Measurements from ENCODE around the gene RPS10. TPM values are rescaled to one million over a fixed set of nuclear protein-coding genes. Genes with fewer than 3 reads are reported as not detected.

RPS10 gene
- total and polyA plus RNA-seq, 2 experiments from 2014 or later = 1,755 to 2,175 TPM

DNA sequence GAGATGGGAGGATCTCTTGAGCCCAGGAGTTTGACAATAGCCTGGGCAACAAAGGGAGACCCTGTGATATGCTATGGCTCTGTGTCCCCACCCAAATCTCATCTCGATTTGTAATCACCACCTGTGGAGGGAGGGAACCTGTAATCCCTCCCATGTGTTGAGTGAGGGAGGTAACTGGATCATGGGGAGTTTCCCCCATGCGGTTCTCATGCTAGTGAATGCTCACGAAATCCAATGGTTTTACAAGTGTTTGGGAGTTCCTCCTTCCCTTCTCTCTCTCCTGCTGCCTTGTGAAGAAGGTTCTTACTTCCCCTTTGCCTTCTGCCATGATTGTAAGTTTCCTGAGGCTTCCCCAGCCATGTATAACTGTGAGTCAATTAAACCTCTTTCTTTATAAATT is 36.8 kb downstream of the RPS10 start (continued):
- TF ChIP-seq, protein P1, sequence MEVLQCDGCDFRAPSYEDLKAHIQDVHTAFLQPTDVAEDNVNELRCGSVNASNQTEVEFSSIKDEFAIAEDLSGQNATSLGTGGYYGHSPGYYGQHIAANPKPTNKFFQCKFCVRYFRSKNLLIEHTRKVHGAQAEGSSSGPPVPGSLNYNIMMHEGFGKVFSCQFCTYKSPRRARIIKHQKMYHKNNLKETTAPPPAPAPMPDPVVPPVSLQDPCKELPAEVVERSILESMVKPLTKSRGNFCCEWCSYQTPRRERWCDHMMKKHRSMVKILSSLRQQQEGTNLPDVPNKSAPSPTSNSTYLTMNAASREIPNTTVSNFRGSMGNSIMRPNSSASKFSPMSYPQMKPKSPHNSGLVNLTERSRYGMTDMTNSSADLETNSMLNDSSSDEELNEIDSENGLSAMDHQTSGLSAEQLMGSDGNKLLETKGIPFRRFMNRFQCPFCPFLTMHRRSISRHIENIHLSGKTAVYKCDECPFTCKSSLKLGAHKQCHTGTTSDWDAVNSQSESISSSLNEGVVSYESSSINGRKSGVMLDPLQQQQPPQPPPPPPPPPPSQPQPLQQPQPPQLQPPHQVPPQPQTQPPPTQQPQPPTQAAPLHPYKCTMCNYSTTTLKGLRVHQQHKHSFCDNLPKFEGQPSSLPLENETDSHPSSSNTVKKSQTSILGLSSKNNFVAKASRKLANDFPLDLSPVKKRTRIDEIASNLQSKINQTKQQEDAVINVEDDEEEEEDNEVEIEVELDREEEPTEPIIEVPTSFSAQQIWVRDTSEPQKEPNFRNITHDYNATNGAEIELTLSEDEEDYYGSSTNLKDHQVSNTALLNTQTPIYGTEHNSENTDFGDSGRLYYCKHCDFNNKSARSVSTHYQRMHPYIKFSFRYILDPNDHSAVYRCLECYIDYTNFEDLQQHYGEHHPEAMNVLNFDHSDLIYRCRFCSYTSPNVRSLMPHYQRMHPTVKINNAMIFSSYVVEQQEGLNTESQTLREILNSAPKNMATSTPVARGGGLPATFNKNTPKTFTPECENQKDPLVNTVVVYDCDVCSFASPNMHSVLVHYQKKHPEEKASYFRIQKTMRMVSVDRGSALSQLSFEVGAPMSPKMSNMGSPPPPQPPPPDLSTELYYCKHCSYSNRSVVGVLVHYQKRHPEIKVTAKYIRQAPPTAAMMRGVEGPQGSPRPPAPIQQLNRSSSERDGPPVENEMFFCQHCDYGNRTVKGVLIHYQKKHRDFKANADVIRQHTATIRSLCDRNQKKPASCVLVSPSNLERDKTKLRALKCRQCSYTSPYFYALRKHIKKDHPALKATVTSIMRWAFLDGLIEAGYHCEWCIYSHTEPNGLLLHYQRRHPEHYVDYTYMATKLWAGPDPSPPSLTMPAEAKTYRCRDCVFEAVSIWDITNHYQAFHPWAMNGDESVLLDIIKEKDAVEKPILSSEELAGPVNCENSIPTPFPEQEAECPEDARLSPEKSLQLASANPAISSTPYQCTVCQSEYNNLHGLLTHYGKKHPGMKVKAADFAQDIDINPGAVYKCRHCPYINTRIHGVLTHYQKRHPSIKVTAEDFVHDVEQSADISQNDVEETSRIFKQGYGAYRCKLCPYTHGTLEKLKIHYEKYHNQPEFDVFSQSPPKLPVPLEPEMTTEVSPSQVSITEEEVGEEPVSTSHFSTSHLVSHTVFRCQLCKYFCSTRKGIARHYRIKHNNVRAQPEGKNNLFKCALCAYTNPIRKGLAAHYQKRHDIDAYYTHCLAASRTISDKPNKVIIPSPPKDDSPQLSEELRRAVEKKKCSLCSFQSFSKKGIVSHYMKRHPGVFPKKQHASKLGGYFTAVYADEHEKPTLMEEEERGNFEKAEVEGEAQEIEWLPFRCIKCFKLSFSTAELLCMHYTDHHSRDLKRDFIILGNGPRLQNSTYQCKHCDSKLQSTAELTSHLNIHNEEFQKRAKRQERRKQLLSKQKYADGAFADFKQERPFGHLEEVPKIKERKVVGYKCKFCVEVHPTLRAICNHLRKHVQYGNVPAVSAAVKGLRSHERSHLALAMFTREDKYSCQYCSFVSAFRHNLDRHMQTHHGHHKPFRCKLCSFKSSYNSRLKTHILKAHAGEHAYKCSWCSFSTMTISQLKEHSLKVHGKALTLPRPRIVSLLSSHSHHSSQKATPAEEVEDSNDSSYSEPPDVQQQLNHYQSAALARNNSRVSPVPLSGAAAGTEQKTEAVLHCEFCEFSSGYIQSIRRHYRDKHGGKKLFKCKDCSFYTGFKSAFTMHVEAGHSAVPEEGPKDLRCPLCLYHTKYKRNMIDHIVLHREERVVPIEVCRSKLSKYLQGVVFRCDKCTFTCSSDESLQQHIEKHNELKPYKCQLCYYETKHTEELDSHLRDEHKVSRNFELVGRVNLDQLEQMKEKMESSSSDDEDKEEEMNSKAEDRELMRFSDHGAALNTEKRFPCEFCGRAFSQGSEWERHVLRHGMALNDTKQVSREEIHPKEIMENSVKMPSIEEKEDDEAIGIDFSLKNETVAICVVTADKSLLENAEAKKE (CRISPR knock-in tag; IDR thresholded peaks at IDR 0.05) = no peak
- no peak for TF ChIP-seq CREB1 (CRISPR knock-in tag; IDR thresholded peaks at IDR 0.05; ENCODE audit: low read depth)
- no peak for TF ChIP-seq EZH2 (IDR thresholded peaks at IDR 0.05; ENCODE audit: low read depth, unreplicated experiment)
- TF ChIP-seq NANOG (IDR thresholded peaks at IDR 0.05; ENCODE audit: borderline replicate concordance) = no peak
- no peak for TF ChIP-seq ZNF331 (CRISPR knock-in tag; IDR thresholded peaks at IDR 0.05; ENCODE audit: low read depth)
- TF ChIP-seq ZNF114 (CRISPR knock-in tag; IDR thresholded peaks at IDR 0.05) = no peak
- TF ChIP-seq, protein P2, sequence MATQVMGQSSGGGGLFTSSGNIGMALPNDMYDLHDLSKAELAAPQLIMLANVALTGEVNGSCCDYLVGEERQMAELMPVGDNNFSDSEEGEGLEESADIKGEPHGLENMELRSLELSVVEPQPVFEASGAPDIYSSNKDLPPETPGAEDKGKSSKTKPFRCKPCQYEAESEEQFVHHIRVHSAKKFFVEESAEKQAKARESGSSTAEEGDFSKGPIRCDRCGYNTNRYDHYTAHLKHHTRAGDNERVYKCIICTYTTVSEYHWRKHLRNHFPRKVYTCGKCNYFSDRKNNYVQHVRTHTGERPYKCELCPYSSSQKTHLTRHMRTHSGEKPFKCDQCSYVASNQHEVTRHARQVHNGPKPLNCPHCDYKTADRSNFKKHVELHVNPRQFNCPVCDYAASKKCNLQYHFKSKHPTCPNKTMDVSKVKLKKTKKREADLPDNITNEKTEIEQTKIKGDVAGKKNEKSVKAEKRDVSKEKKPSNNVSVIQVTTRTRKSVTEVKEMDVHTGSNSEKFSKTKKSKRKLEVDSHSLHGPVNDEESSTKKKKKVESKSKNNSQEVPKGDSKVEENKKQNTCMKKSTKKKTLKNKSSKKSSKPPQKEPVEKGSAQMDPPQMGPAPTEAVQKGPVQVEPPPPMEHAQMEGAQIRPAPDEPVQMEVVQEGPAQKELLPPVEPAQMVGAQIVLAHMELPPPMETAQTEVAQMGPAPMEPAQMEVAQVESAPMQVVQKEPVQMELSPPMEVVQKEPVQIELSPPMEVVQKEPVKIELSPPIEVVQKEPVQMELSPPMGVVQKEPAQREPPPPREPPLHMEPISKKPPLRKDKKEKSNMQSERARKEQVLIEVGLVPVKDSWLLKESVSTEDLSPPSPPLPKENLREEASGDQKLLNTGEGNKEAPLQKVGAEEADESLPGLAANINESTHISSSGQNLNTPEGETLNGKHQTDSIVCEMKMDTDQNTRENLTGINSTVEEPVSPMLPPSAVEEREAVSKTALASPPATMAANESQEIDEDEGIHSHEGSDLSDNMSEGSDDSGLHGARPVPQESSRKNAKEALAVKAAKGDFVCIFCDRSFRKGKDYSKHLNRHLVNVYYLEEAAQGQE (IDR thresholded peaks at IDR 0.05; ENCODE audit: unreplicated experiment) = no peak
- TF ChIP-seq POLR2AphosphoS5 (IDR thresholded peaks at IDR 0.05; ENCODE audit: low read depth) = no peak
- no peak for TF ChIP-seq EZH2phosphoT487 (IDR thresholded peaks at IDR 0.05; ENCODE audit: unreplicated experiment)
- no peak for TF ChIP-seq STAT1 (IDR thresholded peaks at IDR 0.05; ENCODE audit: unreplicated experiment)
- TF ChIP-seq, protein P3, sequence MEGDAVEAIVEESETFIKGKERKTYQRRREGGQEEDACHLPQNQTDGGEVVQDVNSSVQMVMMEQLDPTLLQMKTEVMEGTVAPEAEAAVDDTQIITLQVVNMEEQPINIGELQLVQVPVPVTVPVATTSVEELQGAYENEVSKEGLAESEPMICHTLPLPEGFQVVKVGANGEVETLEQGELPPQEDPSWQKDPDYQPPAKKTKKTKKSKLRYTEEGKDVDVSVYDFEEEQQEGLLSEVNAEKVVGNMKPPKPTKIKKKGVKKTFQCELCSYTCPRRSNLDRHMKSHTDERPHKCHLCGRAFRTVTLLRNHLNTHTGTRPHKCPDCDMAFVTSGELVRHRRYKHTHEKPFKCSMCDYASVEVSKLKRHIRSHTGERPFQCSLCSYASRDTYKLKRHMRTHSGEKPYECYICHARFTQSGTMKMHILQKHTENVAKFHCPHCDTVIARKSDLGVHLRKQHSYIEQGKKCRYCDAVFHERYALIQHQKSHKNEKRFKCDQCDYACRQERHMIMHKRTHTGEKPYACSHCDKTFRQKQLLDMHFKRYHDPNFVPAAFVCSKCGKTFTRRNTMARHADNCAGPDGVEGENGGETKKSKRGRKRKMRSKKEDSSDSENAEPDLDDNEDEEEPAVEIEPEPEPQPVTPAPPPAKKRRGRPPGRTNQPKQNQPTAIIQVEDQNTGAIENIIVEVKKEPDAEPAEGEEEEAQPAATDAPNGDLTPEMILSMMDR (conservative IDR thresholded peaks at IDR 0.05; ENCODE audit: low read depth in 2 of 2) = no peak

Data from GM23338 (cell line).